ENCODE results near the gene ITGA7. TPM values are rescaled to one million over a fixed set of nuclear protein-coding genes. Genes with fewer than 3 reads are reported as not detected.

ITGA7 gene
- total and polyA plus RNA-seq, 2 of the 8 experiments (the other 6 are each of a cell fraction or from before 2014, with no cell fraction given), result 57.6 to 86.1 TPM

GRCh38 chr12:55718015-55718414, 10.3 kb upstream of the ITGA7 start:
- Histone ChIP-seq H2AK5ac (ENCODE audit: low read depth, low read length) (no peak overlapping the region), H2BK5ac (ENCODE audit: low read depth, low read length) (peak overlapping the region; percentile 27; the same call in 1 of the 2 replicates), H4K20me1 (replicated peaks in 1 of 2; ENCODE audit: control insufficient read depth in 1 of 2, insufficient read depth in 2 of 2, low read length in 2 of 2) (peaks cover 0 to 4% of the 10 kb centered on the region in 2 experiments), H3K4ac (replicated peaks; ENCODE audit: insufficient read length, low read depth, low read length) (no peak overlapping the region), H2AFZ (ENCODE audit: low read length) (no peak overlapping the region), H3K36me3 (ENCODE audit: control insufficient read depth in 2 of 4, insufficient read depth in 4 of 4, low read length in 3 of 4) (peaks cover 0 to 4% (median 0%) of the 10 kb centered on the region in 4 experiments; a peak in 3 of 8 replicates), H3K14ac (ENCODE audit: insufficient read length) (no peak overlapping the region), H3K27ac (ENCODE audit: low read depth, low read length) (peak overlapping the region; percentile 65; the same call in 1 of the 2 replicates), H3K56ac (replicated peaks; ENCODE audit: insufficient read length, low read depth, low read length) (no peak overlapping the region), H3K4me2 (ENCODE audit: insufficient read depth in 1 of 2, low read depth in 2 of 2, low read length in 2 of 2) (peak overlapping the region; percentile 87 to 89), H3K27me3 (replicated peaks in 1 of 4; ENCODE audit: control insufficient read depth in 3 of 4, extremely low read depth in 1 of 4, insufficient read depth in 3 of 4, low read length in 3 of 4) (no peaks in the 10 kb centered on the region), H3K4me3 (ENCODE audit: extremely low read depth in 1 of 4, insufficient read depth in 2 of 4, low read depth in 3 of 4, low read length in 4 of 4) (peak overlapping the region in 3 of 4 experiments; percentile 21 to 90 (median 27); a peak in 4 of 8 replicates), H3K79me1 (ENCODE audit: low read depth, low read length) (peaks cover 5% of the 10 kb centered on the region), H4K8ac (ENCODE audit: extremely low read depth, insufficient read depth, low read length) (no peak overlapping the region), H2BK20ac (ENCODE audit: low read length) (no peak overlapping the region), H3K79me2 (ENCODE audit: control insufficient read depth in 1 of 2, insufficient read depth in 2 of 2, low read length in 2 of 2) (peaks cover 0 to 9% of the 10 kb centered on the region in 2 experiments; a peak in 1 of 4 replicates), H4K91ac (replicated peaks; ENCODE audit: insufficient read length, low read length) (no peak overlapping the region), H2BK12ac (ENCODE audit: low read depth, low read length) (no peak overlapping the region), H3K23ac (ENCODE audit: insufficient read length) (no peak overlapping the region), H2BK15ac (ENCODE audit: low read length) (no peak overlapping the region; the same call in 1 of the 2 replicates), H4K5ac (ENCODE audit: insufficient read length, low read depth, low read length) (no peak overlapping the region), H3K9me3 (ENCODE audit: insufficient read depth in 2 of 2, low read depth in 1 of 2, low read length in 1 of 2) (no peaks in the 10 kb centered on the region), H3K18ac (ENCODE audit: extremely low read depth, low read length) (no peak overlapping the region), H3K23me2 (ENCODE audit: low read depth, low read length) (peaks cover 12% of the 10 kb centered on the region), H3K9ac (replicated peaks in 1 of 4; ENCODE audit: extremely low read depth in 1 of 4, low read depth in 3 of 4, low read length in 3 of 4) (peak overlapping the region in 2 of 4 experiments; percentile 20 to 35; a peak in 1 of 7 replicates), H3K4me1 (replicated peaks in 1 of 4; ENCODE audit: control insufficient read depth in 3 of 4, insufficient read depth in 4 of 4, low read length in 3 of 4) (peaks cover 10 to 27% (median 19%) of the 10 kb centered on the region in 4 experiments), H2BK120ac (replicated peaks; ENCODE audit: low read depth, low read length) (no peak overlapping the region)
- 51% methylated on average over 4 of the region's 4 CpGs; no CpG with 5 or more reads in 1 of the 2 experiments for WGBS, 2 experiments (ENCODE audit: extremely low coverage in 1 of 2, insufficient coverage in 1 of 2, insufficient read length in 1 of 2, insufficient replicate concordance in 2 of 2, low coverage in 1 of 2, low lambda C conversion rate in 2 of 2, missing lambda C conversion rate in 1 of 2)
- CTCF ChIA-PET (ENCODE audit: partially characterized antibody), result interaction anchor here (0.7 to 11.1 kb wide), 10 partner anchors 9 to 361 kb away, joined by 3 to 229 read pairs (median 10); partner anchors contain the start of genes CD63 and ITGA7
- DNase-seq (ENCODE audit: low read depth in 1 of 2, low spot score in 2 of 2), result no peak
- no peak for FAIRE-seq
- POLR2A ChIA-PET (ENCODE audit: partially characterized antibody), result interaction anchor here (0.5 to 8.3 kb wide), 9 partner anchors 8 to 388 kb away, joined by 3 to 103 read pairs (median 5); partner anchors contain the start of genes CD63 and ITGA7
- TF ChIP-seq SIN3A (conservative IDR thresholded peaks at IDR 0.05 in 1 of 2, IDR thresholded peaks at IDR 0.05 in 1 of 2; ENCODE audit: low read depth in 1 of 2, low read length in 2 of 2), result 0 out of 4 replicates have a peak, but pooled peaks of 1 of the 2 experiments have one; percentile 29
- 0 out of 2 replicates have a peak, but pooled peaks have one; percentile 25 for TF ChIP-seq TAF1 (IDR thresholded peaks at IDR 0.05; ENCODE audit: low read depth, low read length)
- no peak for TF ChIP-seq HDAC6 (IDR thresholded peaks at IDR 0.05; ENCODE audit: low read depth, low read length)
- TF ChIP-seq CTBP2 (IDR thresholded peaks at IDR 0.05; ENCODE audit: borderline replicate concordance, insufficient read depth, insufficient read length, low read length), result no peak
- no peak for TF ChIP-seq NANOG (IDR thresholded peaks at IDR 0.05; ENCODE audit: insufficient read depth, low read depth, low read length, poor library complexity, severe bottlenecking)
- no peak for TF ChIP-seq SIRT6 (IDR thresholded peaks at IDR 0.05; ENCODE audit: low read length)
- TF ChIP-seq TEAD4 (IDR thresholded peaks at IDR 0.05; ENCODE audit: low read depth, low read length), result peak; percentile 89
- peak; percentile 75; the same call in 1 of the 2 replicates for TF ChIP-seq EGR1 (IDR thresholded peaks at IDR 0.05; ENCODE audit: borderline replicate concordance, low read depth, low read length)
